Pancreas (tissue), 10 donors: ENCODE data around the gene VSIG10L2. TPM values are rescaled to one million over a fixed set of nuclear protein-coding genes. Genes with fewer than 3 reads are reported as not detected.
"Not testable (repeated sequence)": the region's sequence is repeated elsewhere in the genome, so short reads cannot be mapped to it uniquely, and the experiment has no call there.

Source experiments
- ATAC-seq, 4 donors: fragments of 200-7000 bp; cut with Tn5 transposase; one replicate each; pipeline versions ENCODE4 v1.8.0 to v1.9.1; 2020; ENCODE audit warnings: mild to moderate bottlenecking in 4 of 4, moderate library complexity in 4 of 4
- DNase-seq, 6 donors: peaks; one replicate each; pipeline ENCODE4 v3.0.0-alpha.2; 2020
- FAIRE-seq: peaks from 2 replicates; lab custom pipeline; 2012; peaks lifted over from hg19 to GRCh38; lab: Jason Lieb, UNC
- H3K27ac ChIP-seq, 4 donors: fragments of 200-600 bp; sonication (generic); 1 replicate in 3 of 4; 2 replicates in 1 of 4; pipeline versions ENCODE4 v1.5.0 to v1.8.0; 2020
- H3K27me3 ChIP-seq, 4 donors: fragments of 200-600 bp; one replicate each; pipeline ENCODE4 v1.8.0; 2021
- H3K36me3 ChIP-seq, 3 donors: fragments of 200-600 bp; sonication (generic) in 1 of 3; one replicate each; pipeline versions ENCODE4 v1.5.0 to v1.8.0; 2020 to 2021
- H3K4me1 ChIP-seq, 3 donors: fragments of 200-600 bp; one replicate each; pipeline ENCODE4 v1.8.0; 2021
- H3K4me3 ChIP-seq, 4 donors: fragments of 200-600 bp; sonication (generic) in 2 of 4; one replicate each; pipeline versions ENCODE4 v1.5.0 to v1.8.0; 2020 to 2021
- H3K9me3 ChIP-seq, 4 donors: fragments of 200-600 bp; one replicate each; pipeline ENCODE4 v1.8.0; 2021
- WGBS, 2 donors: extraction: QIAGEN DNeasy Blood & Tissue Kit; methylation state at CpG; one replicate each; pipeline ENCODE4 v1.1.7; 2013; 5-methylcytosine and 5-hydroxymethylcytosine counted together
- intact Hi-C, 3 donors: fragments of 100-400 bp; cut with DNase I; formaldehyde crosslinking; loops; one replicate each; pipeline versions ENCODE4 v1.11.1 to v1.14.2; 2022
- polyA plus RNA-seq, 2 donors: library from polyadenylated mRNA; stranded (reverse); fragments of 200-250 nt; gene quantifications; one replicate each; pipeline ENCODE4 v1.2.3, GENCODE V29; 2013
- total RNA-seq, 6 donors: library from RNA; stranded (reverse); fragmentation: NEBNext Ultra II Directional in 4 of 6; extraction: Animal tissue kit (Norgen Biotek cat#: 25700) in 4 of 6; gene quantifications; one replicate each; pipeline versions ENCODE4 v1.2.1 to v1.2.4, GENCODE V29; 2021 to 2023
- TF ChIP-seq, protein P1 (sequence below), 4 donors: fragments of 200-600 bp; sonication (generic) in 3 of 4; IDR thresholded peaks; one replicate each; pipeline versions ENCODE4 v1.5.0 to v1.8.0; 2021; ENCODE audit warnings: antibody characterized with exemption in 4 of 4
- donor health status: healthy with polysubstance abuse.
- donor health status: DM: no; HTN: no; CAD: no; lungs with moderate emphysema.
- donor health status: DM: no; HTN: no; CAD: no.
- donor health status: control.
- donor health status: control.
- donor health status: Bipolar disorder and iron deficiency.
- donor health status: DM: yes; HTN: yes; CAD: no.
- donor health status: DM: no; HTN: no; CAD: no.
- donor health status: DM: no; HTN: no; CAD: no.
- donor health status: DM: yes; HTN: yes; CAD: no.

VSIG10L2 gene
- total and polyA plus RNA-seq, 8 donors, result 0.14 to 0.52 (median 0.22) TPM; not detected in 4

DNA sequence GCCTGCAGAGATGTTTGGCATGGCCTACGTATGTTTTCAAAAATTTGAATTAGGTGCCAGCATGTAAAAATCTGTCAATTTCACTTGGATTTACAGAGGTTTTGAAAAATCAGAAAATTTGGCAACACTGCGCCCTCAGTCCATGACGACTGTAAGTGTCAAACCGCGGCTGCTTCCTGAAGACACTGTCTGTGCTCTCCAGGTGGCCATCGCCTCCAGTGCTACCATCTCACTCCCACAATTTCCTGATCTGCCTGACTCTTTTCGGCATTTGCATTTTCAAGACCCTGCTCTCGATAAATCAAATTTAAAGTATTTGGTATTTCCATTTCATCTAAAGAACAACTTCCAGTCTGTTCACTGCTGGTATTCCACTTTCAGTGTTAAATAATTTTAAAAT, 34.6 kb downstream of the VSIG10L2 start:
- DNase-seq (no peak), FAIRE-seq (no peak), ATAC-seq (no peak)
- Histone ChIP-seq H3K27me3 (no peaks in the 10 kb centered on the region), H3K27ac (no peak overlapping the region), H3K9me3 (no peaks in the 10 kb centered on the region), H3K4me3 (no peak overlapping the region), H3K4me1 (peaks cover 0 to 6% (median 0%) of the 10 kb centered on the region in 3 donors), H3K36me3 (no peaks in the 10 kb centered on the region)
- TF ChIP-seq, protein P1, sequence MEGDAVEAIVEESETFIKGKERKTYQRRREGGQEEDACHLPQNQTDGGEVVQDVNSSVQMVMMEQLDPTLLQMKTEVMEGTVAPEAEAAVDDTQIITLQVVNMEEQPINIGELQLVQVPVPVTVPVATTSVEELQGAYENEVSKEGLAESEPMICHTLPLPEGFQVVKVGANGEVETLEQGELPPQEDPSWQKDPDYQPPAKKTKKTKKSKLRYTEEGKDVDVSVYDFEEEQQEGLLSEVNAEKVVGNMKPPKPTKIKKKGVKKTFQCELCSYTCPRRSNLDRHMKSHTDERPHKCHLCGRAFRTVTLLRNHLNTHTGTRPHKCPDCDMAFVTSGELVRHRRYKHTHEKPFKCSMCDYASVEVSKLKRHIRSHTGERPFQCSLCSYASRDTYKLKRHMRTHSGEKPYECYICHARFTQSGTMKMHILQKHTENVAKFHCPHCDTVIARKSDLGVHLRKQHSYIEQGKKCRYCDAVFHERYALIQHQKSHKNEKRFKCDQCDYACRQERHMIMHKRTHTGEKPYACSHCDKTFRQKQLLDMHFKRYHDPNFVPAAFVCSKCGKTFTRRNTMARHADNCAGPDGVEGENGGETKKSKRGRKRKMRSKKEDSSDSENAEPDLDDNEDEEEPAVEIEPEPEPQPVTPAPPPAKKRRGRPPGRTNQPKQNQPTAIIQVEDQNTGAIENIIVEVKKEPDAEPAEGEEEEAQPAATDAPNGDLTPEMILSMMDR (IDR thresholded peaks at IDR 0.05), result no peak
- intact Hi-C loops, result no loop called here
- 93 to 95% methylated on average over 8 of the region's 8 CpGs for WGBS, 2 donors

DNA sequence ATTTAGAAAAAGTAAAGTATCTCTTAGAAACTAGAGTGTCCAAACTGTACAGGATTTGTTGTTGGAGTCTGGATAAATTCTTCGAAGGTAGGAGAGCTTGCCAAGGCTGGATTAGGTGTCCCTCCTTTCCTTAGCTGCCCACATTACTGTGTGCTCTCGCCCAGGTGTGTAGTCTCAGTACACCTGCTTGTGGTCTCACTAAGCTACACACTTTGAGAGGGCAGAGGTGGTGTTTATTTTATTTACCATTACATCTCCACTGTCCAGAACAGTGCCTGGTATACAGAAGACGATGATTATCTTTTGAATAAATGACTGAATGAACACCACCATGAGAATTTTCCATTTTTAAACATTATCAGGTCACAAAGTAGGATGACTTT, 36.5 kb downstream of the VSIG10L2 start:
- Histone ChIP-seq H3K4me3 (no peak overlapping the region), H3K4me1 (no peaks in the 10 kb centered on the region), H3K27ac (no peak overlapping the region), H3K9me3 (no peaks in the 10 kb centered on the region), H3K27me3 (no peaks in the 10 kb centered on the region), H3K36me3 (no peaks in the 10 kb centered on the region)
- TF ChIP-seq, protein P1 (IDR thresholded peaks at IDR 0.05), result no peak
- WGBS, 2 donors, result 85 to 94% methylated on average over 3 of the region's 3 CpGs
- FAIRE-seq (no peak), ATAC-seq (no peak), DNase-seq (no peak)
- intact Hi-C loops, result no loop called here

DNA sequence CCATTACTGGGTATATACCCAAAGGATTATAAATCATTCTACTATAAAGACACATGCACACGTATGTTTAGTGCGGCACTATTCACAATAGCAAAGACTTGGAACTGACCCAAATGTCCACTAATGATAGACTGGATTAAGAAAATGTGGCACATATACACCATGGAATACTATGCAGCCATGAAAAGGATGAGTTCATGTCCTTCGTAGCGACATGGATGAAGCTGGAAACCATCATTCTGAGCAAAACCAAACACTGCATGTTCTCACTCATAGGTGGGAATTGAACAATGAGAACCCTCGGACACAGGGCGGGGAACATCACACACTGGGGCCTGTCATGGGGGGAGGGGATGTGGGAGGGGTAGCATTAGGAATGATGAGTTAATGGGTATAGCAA, 40.1 kb downstream of the VSIG10L2 start:
- H3K36me3 ChIP-seq, DNase-seq, ATAC-seq, H3K27ac ChIP-seq, FAIRE-seq, H3K27me3 ChIP-seq, intact Hi-C loops, H3K9me3 ChIP-seq, H3K4me1 ChIP-seq, H3K4me3 ChIP-seq: not testable (repeated sequence)
- WGBS, 2 donors, result 96 to 98% methylated on average over 6 of the region's 6 CpGs

DNA sequence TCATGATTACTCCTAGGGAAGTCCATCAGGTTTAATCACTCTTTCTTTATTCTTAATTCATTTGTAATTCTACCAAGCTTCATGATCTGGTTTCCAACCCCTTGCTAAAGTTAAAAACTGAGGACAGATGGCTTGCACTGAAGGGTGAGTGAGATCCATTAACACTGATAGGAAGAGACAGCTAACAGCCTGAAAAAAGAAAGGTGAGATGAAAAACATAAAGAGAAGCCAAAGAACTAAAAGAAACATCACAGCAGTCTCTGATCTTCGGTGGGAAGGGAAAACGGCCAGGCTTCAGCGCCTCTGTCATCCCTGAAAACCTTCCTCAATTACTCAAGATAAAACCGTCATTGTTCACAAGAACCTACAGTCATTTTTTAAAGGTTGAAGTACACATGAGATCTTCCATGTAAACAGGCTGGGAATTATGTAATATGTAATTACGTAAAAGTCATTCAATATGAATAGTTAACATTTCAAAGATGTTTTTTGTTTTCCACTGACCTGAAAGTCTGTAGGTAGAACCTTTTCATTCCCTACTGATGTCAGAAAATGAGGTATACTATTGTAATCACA, 41.3 kb downstream of the VSIG10L2 start:
- no peak for FAIRE-seq

DNA sequence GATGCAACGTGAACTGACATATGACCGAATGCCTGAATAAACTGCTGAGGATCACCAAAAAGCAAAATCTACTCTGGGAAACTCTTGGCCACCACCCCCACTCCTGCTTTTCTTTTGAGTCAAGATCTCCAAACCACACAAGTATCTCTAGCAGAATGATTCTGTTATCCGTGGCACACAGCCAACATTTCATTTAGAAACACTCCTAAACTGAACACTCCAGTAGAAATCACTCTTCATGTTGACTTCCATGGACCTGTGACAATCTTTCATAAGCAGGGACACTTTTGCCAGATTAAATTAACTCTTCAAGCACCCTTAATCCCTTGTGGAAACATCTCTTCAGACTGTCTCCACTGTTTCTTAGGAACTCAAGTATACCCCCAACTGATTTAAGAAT, 44.4 kb downstream of the VSIG10L2 start:
- H3K4me1 ChIP-seq, result no peaks in the 10 kb centered on the region
- no peaks in the 10 kb centered on the region for H3K36me3 ChIP-seq
- DNase-seq (no peak), FAIRE-seq (no peak), ATAC-seq (peak in 3 of 4 donors; percentile 11 to 39 (median 34))
- TF ChIP-seq, protein P1 (IDR thresholded peaks at IDR 0.05), result no peak
- intact Hi-C loops, result no loop called here
- no peak overlapping the region for H3K4me3 ChIP-seq
- WGBS, 2 donors, result 56 to 73% methylated on average over 3 of the region's 3 CpGs
- H3K27ac ChIP-seq, result no peak overlapping the region
- H3K27me3 ChIP-seq, result no peaks in the 10 kb centered on the region
- no peaks in the 10 kb centered on the region for H3K9me3 ChIP-seq

More for the DNA sequence above, 41.3 kb downstream of the VSIG10L2 start:
- Histone ChIP-seq H3K27ac (no peak overlapping the region), H3K27me3 (no peaks in the 10 kb centered on the region), H3K9me3 (no peaks in the 10 kb centered on the region), H3K36me3 (no peaks in the 10 kb centered on the region), H3K4me1 (no peaks in the 10 kb centered on the region), H3K4me3 (no peak overlapping the region)
- WGBS, 2 donors, result 33 to 48% methylated on average over 5 of the region's 5 CpGs
- no peak for DNase-seq
- ATAC-seq, result no peak
- intact Hi-C loops, result no loop called here
- TF ChIP-seq, protein P1 (IDR thresholded peaks at IDR 0.05), result no peak
